Measurements from ENCODE around the gene GYS1. TPM values are rescaled to one million over a fixed set of nuclear protein-coding genes. Genes with fewer than 3 reads are reported as not detected.
"Not testable (repeated sequence)": the region's sequence is repeated elsewhere in the genome, so short reads cannot be mapped to it uniquely, and the experiment has no call there.

GYS1 gene
- total and polyA plus RNA-seq, 7 experiments from 2014 or later, result 22.6 to 82.3 (median 40.3) TPM

DNA sequence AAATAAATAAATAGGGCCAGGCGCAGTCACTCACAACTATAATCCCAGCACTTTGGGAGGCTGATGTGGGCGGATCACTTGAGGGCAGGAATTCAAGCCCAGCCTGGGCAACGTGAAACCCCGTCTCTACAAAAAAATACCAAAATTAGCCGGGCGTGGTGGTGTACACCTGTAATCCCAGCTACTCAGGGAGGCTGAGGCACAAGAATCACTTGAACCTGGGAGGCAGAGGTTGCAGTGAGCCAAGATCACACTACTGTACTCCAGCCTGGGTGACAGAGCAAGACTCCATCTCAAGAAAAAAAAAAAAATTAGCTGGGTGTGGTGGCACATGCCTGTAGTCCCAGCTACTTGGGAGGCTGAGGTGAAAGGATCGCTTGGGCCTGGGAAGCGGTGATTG is 67.2 kb downstream of the GYS1 start:
- CTCF ChIA-PET, result interaction anchor here (1.2 kb wide), 1 partner anchor 44 kb away, joined by 3 read pairs; no protein-coding TSS in a partner anchor
- H3K4me3 ChIP-seq (ENCODE audit: low read length); H3K9me3 ChIP-seq (ENCODE audit: control insufficient read depth in 2 of 3, low read length in 3 of 3); DNase-seq; H3K27me3 ChIP-seq (ENCODE audit: control insufficient read depth in 2 of 2, insufficient read depth in 2 of 2, low read length in 2 of 2); H3K27ac ChIP-seq (ENCODE audit: low read depth, low read length); H3K27ac Mint-ChIP-seq; ATAC-seq; H3K4me1 ChIP-seq (ENCODE audit: control insufficient read depth in 2 of 2, insufficient read depth in 2 of 2, low read length in 2 of 2); H3K4me3 Mint-ChIP-seq; H3K9me3 Mint-ChIP-seq; POLR2A ChIA-PET; intact Hi-C loops (cut with micrococcal nuclease); H3K27me3 Mint-ChIP-seq: not testable (repeated sequence)
- Mint-ChIP-seq H3K36me3 (peaks cover 0 to 11% (median 0%) of the 10 kb centered on the region in 5 donors), H3K4me1 (peaks cover 0 to 10% (median 4%) of the 10 kb centered on the region in 7 donors)
- peaks cover 0 to 24% (median 0%) of the 10 kb centered on the region in 3 experiments for H3K36me3 ChIP-seq (ENCODE audit: control insufficient read depth in 2 of 3, insufficient read depth in 3 of 3, low read length in 3 of 3)

GRCh38 chr19:48925240-48925843 is 67.8 kb downstream of the GYS1 start:
- Histone ChIP-seq H3K36me3 (ENCODE audit: control insufficient read depth in 2 of 3, insufficient read depth in 3 of 3, low read length in 3 of 3) (peaks cover 0 to 28% (median 0%) of the 10 kb centered on the region in 3 experiments), H3K27me3 (ENCODE audit: control insufficient read depth in 2 of 2, insufficient read depth in 2 of 2, low read length in 2 of 2) (no peaks in the 10 kb centered on the region), H3K9me3 (ENCODE audit: control insufficient read depth in 2 of 3, low read length in 3 of 3) (no peaks in the 10 kb centered on the region), H3K27ac (ENCODE audit: low read depth, low read length) (no peak overlapping the region), H3K4me1 (ENCODE audit: control insufficient read depth in 2 of 2, insufficient read depth in 2 of 2, low read length in 2 of 2) (no peaks in the 10 kb centered on the region), H3K4me3 (ENCODE audit: low read length) (no peak overlapping the region)
- H3K9me3 Mint-ChIP-seq, result no peaks in the 10 kb centered on the region
- H3K27me3 Mint-ChIP-seq, result no peaks in the 10 kb centered on the region
- H3K4me1 Mint-ChIP-seq, result peaks cover 0 to 10% (median 4%) of the 10 kb centered on the region in 7 donors
- intact Hi-C loops (cut with micrococcal nuclease), result no loop called here
- no peak for ATAC-seq
- peaks cover 0 to 12% (median 0%) of the 10 kb centered on the region in 5 donors for H3K36me3 Mint-ChIP-seq
- DNase-seq, result no peak
- peak overlapping the region in 1 of 9 donors; percentile 38 for H3K27ac Mint-ChIP-seq
- CTCF ChIA-PET, result interaction anchor here (1.2 kb wide), 1 partner anchor 45 kb away, joined by 3 read pairs; no protein-coding TSS in a partner anchor
- no peak overlapping the region for H3K4me3 Mint-ChIP-seq
- POLR2A ChIA-PET, result no interaction called here

- DNase-seq (no peak), ATAC-seq (no peak)
- peak overlapping the region in 2 of 9 donors; percentile 48 to 56 for H3K27ac Mint-ChIP-seq
- no peaks in the 10 kb centered on the region for H3K9me3 Mint-ChIP-seq
- no peak overlapping the region for H3K27ac ChIP-seq (ENCODE audit: low read depth, low read length)
- peaks cover 0 to 42% (median 3%) of the 10 kb centered on the region in 3 experiments for H3K36me3 ChIP-seq (ENCODE audit: control insufficient read depth in 2 of 3, insufficient read depth in 3 of 3, low read length in 3 of 3)
- no peaks in the 10 kb centered on the region for H3K9me3 ChIP-seq (ENCODE audit: control insufficient read depth in 2 of 3, low read length in 3 of 3)
- intact Hi-C loops (cut with micrococcal nuclease), result no loop called here
- H3K4me3 Mint-ChIP-seq, result no peak overlapping the region
- ChIA-PET CTCF (no interaction called here), POLR2A (no interaction called here)
- H3K4me1 Mint-ChIP-seq, result peaks cover 0 to 10% (median 4%) of the 10 kb centered on the region in 7 donors
- H3K27me3 Mint-ChIP-seq, result no peaks in the 10 kb centered on the region
- H3K4me1 ChIP-seq (ENCODE audit: control insufficient read depth in 2 of 2, insufficient read depth in 2 of 2, low read length in 2 of 2), result no peaks in the 10 kb centered on the region
- no peaks in the 10 kb centered on the region for H3K27me3 ChIP-seq (ENCODE audit: control insufficient read depth in 2 of 2, insufficient read depth in 2 of 2, low read length in 2 of 2)
- peaks cover 0 to 23% (median 2%) of the 10 kb centered on the region in 5 donors for H3K36me3 Mint-ChIP-seq
- no peak overlapping the region for H3K4me3 ChIP-seq (ENCODE audit: low read length)
Observed at GRCh38 chr19:48922548-48923490, 70.3 kb downstream of the GYS1 start.

DNA sequence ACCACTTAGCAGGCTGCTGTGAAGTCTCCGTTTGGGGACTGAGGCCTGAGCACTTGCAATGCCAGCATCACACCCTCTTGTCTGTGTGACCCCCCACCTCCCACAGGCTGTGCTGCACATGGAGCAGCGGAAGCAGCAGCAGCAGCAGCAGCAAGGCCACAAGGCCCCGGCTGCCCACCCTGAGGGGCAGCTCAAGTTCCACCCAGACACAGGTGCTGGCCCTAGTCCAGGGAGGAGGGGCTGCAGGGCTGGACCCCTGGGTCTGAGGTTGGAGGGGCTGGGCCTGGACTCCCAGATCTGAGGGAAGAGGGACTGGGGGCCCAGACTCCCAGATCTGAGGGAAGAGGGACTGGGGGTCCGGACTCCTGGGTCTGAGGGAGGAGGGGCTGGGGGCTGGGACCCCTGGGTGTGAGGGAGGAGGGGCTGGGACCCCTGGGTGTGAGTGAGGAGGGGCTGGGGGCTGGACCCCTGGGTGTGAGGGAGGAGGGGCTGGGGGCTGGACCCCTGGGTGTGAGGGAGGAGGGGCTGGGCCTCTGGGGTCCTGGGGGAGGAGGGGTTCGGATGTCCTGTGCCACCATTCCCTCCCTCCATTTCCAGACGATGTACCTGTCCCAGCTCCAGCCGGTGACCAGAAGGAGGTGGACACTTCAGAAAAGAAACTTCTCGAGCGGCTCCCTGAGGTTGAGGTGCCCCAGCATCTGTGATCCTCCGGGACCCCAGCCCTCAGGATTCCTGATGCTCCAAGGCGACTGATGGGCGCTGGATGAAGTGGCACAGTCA is 71.2 kb downstream of the GYS1 start:
- no peaks in the 10 kb centered on the region for H3K27me3 Mint-ChIP-seq
- no peak for DNase-seq
- Histone ChIP-seq H3K4me1 (ENCODE audit: control insufficient read depth in 2 of 2, insufficient read depth in 2 of 2, low read length in 2 of 2) (no peaks in the 10 kb centered on the region), H3K27me3 (ENCODE audit: control insufficient read depth in 2 of 2, insufficient read depth in 2 of 2, low read length in 2 of 2) (no peaks in the 10 kb centered on the region), H3K4me3 (ENCODE audit: low read length) (no peak overlapping the region), H3K36me3 (ENCODE audit: control insufficient read depth in 2 of 3, insufficient read depth in 3 of 3, low read length in 3 of 3) (peaks cover 0 to 44% (median 3%) of the 10 kb centered on the region in 3 experiments), H3K27ac (ENCODE audit: low read depth, low read length) (no peak overlapping the region), H3K9me3 (ENCODE audit: control insufficient read depth in 2 of 3, low read length in 3 of 3) (no peaks in the 10 kb centered on the region)
- ChIA-PET POLR2A (interaction anchor here (0.9 kb wide), 1 partner anchor 11 kb away, joined by 3 read pairs; no protein-coding TSS in a partner anchor), CTCF (no interaction called here)
- no peaks in the 10 kb centered on the region for H3K9me3 Mint-ChIP-seq
- peaks cover 0 to 7% (median 2%) of the 10 kb centered on the region in 7 donors for H3K4me1 Mint-ChIP-seq
- no peak overlapping the region for H3K4me3 Mint-ChIP-seq
- no peak overlapping the region for H3K27ac Mint-ChIP-seq
- intact Hi-C loops (cut with micrococcal nuclease), result no loop called here
- ATAC-seq, result no peak
- peaks cover 0 to 26% (median 5%) of the 10 kb centered on the region in 5 donors for H3K36me3 Mint-ChIP-seq

DNA sequence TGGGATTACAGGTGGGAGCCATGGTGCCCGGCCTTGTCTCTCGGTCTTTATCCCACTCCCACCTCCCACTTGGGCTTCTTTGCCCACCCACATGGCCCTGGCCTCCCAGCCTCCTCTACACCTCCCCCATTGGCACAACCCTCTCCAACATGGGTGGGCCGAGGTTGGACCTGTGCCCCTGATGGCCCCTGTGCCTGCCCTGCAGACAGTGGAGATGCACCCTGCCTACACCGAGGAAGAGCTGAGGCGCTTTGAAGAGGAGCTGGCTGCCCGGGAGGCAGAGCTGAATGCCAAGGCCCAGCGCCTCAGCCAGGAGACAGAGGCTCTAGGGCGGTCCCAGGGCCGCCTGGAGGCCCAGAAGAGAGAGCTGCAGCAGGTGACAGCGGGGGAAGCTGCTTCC is 72.2 kb downstream of the GYS1 start:
- peaks cover 0 to under 1% (median 0%) of the 10 kb centered on the region in 7 donors for H3K4me1 Mint-ChIP-seq
- Histone ChIP-seq H3K9me3 (ENCODE audit: control insufficient read depth in 2 of 3, low read length in 3 of 3) (no peaks in the 10 kb centered on the region), H3K4me3 (ENCODE audit: low read length) (no peak overlapping the region), H3K36me3 (ENCODE audit: control insufficient read depth in 2 of 3, insufficient read depth in 3 of 3, low read length in 3 of 3) (peaks cover 0 to 51% (median 3%) of the 10 kb centered on the region in 3 experiments), H3K27ac (ENCODE audit: low read depth, low read length) (no peak overlapping the region), H3K27me3 (ENCODE audit: control insufficient read depth in 2 of 2, insufficient read depth in 2 of 2, low read length in 2 of 2) (no peaks in the 10 kb centered on the region), H3K4me1 (ENCODE audit: control insufficient read depth in 2 of 2, insufficient read depth in 2 of 2, low read length in 2 of 2) (no peaks in the 10 kb centered on the region)
- intact Hi-C loops (cut with micrococcal nuclease), result no loop called here
- no peaks in the 10 kb centered on the region for H3K27me3 Mint-ChIP-seq
- DNase-seq (no peak), ATAC-seq (no peak)
- no peak overlapping the region for H3K4me3 Mint-ChIP-seq
- H3K36me3 Mint-ChIP-seq, result peaks cover 0 to 28% (median 7%) of the 10 kb centered on the region in 5 donors
- no peak overlapping the region for H3K27ac Mint-ChIP-seq
- POLR2A ChIA-PET, result interaction anchor here (0.9 kb wide), 1 partner anchor 12 kb away, joined by 3 read pairs; no protein-coding TSS in a partner anchor
- H3K9me3 Mint-ChIP-seq, result no peaks in the 10 kb centered on the region
- CTCF ChIA-PET, result no interaction called here

DNA sequence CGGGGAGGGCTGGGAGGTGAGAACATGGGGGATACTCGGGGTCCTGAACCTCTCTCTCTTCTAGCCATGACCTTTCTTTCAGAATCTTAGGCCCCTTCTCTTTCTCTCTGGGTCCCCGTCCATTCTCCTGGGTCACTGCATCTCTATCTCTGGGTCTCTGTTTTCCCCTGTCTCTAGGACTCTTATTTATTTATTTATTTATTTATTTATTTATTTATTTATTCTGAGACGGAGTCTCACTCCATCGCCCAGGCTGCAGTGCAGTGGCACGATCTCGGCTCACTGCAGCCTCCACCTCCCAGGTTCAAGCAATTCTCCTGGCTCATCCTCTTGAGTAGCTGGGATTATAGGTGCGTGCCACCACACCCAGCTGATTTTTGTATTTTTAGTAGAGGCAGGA is 73.8 kb downstream of the GYS1 start:
- H3K9me3 Mint-ChIP-seq; H3K27me3 Mint-ChIP-seq; intact Hi-C loops (cut with micrococcal nuclease); ATAC-seq; DNase-seq; H3K27ac ChIP-seq (ENCODE audit: low read depth, low read length); H3K9me3 ChIP-seq (ENCODE audit: control insufficient read depth in 2 of 3, low read length in 3 of 3); H3K27me3 ChIP-seq (ENCODE audit: control insufficient read depth in 2 of 2, insufficient read depth in 2 of 2, low read length in 2 of 2); H3K4me1 Mint-ChIP-seq; H3K4me3 ChIP-seq (ENCODE audit: low read length); POLR2A ChIA-PET; H3K4me3 Mint-ChIP-seq; H3K4me1 ChIP-seq (ENCODE audit: control insufficient read depth in 2 of 2, insufficient read depth in 2 of 2, low read length in 2 of 2): not testable (repeated sequence)
- Mint-ChIP-seq H3K27ac (peak overlapping the region in 1 of 9 donors; percentile 49), H3K36me3 (peaks cover 0 to 34% (median 13%) of the 10 kb centered on the region in 5 donors)
- CTCF ChIA-PET, result interaction anchor here (0.7 kb wide), 1 partner anchor 697 kb away, joined by 3 read pairs; no protein-coding TSS in a partner anchor
- H3K36me3 ChIP-seq (ENCODE audit: control insufficient read depth in 2 of 3, insufficient read depth in 3 of 3, low read length in 3 of 3), result peaks cover 0 to 61% (median 6%) of the 10 kb centered on the region in 3 experiments
